NCI-H2227 treated with DMSO at 0.1 percent for 48 hours (cell line): ENCODE results near the gene MEGF8.

Experiments
- DNase-seq: peaks from one replicate; lab custom pipeline; 2025; lab: John Stamatoyannopoulos, UW

The MEGF8 gene

DNA sequence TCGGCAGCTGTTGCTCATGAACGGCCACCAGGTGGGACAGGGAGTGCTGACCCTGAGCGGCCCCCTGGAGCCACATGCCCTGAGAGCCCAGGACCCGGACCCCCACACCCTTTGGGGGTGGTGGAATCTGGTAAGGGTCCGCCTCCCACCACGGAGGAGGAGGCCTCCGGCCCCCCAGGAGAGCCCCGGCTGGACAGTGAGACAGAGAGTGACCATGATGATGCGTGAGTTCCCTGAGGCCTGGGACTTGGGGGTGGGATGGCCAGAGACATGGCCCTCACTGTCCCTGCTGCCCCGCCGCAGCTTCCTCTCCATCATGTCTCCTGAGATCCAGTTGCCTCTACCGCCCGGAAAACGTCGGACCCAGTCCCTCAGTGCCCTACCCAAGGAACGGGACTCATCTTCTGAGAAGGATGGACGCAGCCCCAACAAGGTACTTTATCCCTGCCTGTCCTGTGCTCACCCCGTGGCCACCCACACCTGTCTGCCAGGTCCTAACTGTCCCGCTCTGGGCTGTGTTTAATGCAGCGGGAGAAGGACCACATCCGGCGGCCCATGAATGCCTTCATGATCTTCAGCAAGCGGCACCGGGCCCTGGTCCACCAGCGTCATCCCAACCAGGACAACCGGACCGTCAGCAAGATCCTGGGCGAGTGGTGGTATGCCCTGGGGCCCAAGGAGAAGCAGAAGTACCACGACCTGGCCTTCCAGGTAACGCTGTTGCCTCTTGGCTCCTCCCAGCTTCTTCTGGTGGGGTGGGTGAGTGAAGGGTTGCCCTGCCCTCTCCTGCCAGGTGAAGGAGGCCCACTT, 38.2 kb upstream of the MEGF8 start:
- DNase-seq: no peak

DNA sequence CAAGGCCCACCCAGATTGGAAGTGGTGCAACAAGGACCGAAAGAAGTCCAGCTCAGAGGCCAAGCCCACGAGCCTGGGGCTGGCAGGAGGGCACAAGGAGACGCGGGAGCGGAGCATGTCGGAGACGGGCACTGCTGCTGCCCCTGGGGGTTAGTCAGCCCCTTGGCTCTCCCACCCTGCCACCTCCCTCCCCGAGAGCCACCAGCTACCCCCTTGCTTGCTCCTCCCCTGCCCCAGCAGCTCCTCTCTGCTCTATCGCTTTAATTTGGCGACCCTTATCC, 37.7 kb upstream of the MEGF8 start:
- DNase-seq: no peak

- no peak for DNase-seq
These were observed 37.0 kb upstream of the MEGF8 start for GRCh38 chr19:42288387-42288786.

- DNase-seq: no peak
These were observed 36.4 kb upstream of the MEGF8 start for GRCh38 chr19:42288881-42289555.

GRCh38 chr19:42289556-42290041, 35.8 kb upstream of the MEGF8 start:
- no peak for DNase-seq

GRCh38 chr19:42290136-42290522, 35.3 kb upstream of the MEGF8 start:
- no peak for DNase-seq

DNA sequence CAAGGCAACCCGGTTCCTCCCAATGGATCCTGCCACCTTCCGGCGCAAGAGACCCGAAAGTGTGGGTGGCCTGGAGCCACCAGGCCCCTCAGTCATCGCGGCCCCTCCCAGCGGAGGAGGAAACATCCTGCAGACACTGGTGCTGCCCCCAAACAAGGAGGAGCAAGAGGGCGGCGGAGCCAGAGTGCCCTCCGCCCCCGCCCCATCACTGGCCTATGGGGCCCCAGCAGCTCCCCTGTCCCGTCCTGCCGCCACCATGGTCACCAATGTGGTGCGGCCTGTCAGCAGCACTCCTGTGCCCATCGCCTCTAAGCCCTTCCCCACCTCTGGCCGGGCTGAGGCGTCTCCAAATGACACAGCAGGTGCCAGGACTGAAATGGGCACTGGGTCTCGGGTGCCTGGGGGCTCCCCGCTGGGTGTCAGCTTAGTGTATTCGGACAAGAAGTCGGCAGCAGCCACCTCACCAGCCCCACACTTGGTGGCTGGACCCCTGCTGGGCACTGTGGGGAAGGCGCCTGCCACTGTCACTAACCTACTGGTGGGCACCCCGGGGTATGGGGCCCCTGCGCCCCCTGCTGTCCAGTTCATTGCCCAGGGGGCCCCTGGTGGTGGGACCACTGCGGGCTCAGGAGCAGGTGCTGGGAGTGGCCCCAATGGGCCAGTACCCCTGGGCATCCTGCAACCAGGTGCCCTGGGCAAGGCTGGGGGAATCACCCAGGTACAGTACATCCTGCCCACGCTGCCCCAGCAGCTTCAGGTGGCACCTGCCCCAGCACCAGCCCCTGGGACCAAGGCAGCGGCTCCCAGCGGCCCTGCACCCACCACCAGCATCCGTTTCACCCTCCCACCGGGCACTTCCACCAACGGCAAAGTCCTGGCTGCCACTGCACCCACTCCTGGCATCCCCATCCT, 34.7 kb upstream of the MEGF8 start:
- DNase-seq: no peak

- peak; percentile 49 for DNase-seq
These were observed 34.0 kb upstream of the MEGF8 start for GRCh38 chr19:42291435-42291810.

GRCh38 chr19:42292042-42292960, 33.1 kb upstream of the MEGF8 start:
- no peak for DNase-seq

- no peak for DNase-seq
These were observed 32.5 kb upstream of the MEGF8 start for GRCh38 chr19:42292963-42293362.

GRCh38 chr19:42293540-42293939, 31.9 kb upstream of the MEGF8 start:
- no peak for DNase-seq

GRCh38 chr19:42293948-42294347, 31.5 kb upstream of the MEGF8 start:
- no peak for DNase-seq

DNA sequence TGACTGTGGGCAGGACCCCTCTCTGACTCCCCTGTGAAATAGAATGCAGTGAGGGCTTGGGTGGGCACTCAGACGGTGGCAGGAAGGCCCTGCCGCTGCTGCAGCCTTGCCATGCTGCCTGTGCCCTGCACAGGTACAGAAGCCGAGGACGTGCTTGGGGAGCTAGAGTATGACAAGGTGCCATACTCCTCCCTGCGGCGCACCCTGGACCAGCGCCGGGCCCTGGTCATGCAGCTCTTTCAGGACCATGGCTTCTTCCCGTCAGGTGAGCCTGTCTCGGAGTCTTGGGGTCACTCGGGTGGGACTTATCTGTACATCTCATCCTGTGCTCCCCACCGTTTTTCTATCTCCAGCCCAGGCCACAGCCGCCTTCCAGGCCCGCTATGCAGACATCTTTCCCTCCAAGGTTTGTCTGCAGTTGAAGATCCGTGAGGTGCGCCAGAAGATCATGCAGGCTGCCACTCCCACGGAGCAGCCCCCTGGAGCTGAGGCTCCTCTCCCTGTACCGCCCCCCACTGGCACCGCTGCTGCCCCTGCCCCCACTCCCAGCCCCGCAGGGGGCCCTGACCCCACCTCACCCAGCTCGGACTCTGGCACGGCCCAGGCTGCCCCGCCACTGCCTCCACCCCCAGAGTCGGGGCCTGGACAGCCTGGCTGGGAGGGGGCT, 30.8 kb upstream of the MEGF8 start:
- no peak for DNase-seq

GRCh38 chr19:42295342-42295741, 30.1 kb upstream of the MEGF8 start:
- no peak for DNase-seq

- peak; percentile 90 for DNase-seq
These were observed 29.5 kb upstream of the MEGF8 start for GRCh38 chr19:42295831-42296525.

DNA sequence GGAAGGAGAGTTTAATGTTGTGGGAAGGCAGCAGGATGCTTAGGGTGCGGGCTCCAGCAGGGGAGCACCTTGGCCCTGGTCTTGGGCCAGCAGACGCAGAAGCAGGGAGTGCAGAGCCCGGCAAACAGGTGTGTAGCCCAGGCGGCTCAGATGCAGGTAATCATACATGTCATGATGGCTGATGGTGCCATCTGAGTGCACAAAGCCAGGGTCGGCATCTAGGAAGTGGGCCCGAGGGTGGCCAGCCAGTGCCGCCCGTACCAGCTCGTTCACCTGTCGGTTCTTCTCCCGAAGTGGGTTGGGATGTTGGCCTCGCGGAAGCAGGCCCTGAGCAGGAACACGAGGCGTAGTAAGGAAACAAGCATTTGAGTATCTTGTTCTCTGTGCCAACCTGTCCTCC, 28.4 kb upstream of the MEGF8 start:
- no peak for DNase-seq

DNA sequence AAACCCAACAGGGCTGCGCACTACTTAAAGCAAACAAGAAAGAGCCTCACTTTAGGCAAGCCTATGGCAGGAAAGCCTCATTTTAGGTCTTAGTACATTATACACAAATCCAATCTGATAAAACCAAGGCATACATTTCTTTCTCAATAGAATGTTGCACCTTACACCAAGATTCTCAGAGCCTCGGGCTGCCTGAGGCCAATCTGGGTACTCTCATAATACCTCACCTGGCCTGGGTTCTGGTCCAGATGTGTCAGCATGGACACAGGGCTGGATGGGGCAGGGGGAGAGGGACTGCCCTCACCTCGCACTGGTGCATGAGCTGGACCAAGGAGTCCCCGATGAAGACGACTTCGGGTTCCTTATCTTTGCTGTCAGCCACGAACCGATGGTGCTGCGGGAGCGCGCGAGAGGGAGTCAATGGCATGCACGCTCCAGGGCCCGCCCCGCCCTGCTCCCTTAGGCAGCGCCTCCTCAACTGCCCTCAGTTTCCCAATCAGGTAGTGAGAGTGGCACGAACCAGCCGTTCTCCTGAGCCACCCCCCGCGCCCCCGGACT, 23.7 kb upstream of the MEGF8 start, which contains the start of gene PRR19:
Gene PRR19, plus strand, starts transcription at position 487 of the 558 bp plus-strand sequence. CDS start 7,453 bp downstream, outside the sequence.
- DNase-seq: peak; percentile 71

DNA sequence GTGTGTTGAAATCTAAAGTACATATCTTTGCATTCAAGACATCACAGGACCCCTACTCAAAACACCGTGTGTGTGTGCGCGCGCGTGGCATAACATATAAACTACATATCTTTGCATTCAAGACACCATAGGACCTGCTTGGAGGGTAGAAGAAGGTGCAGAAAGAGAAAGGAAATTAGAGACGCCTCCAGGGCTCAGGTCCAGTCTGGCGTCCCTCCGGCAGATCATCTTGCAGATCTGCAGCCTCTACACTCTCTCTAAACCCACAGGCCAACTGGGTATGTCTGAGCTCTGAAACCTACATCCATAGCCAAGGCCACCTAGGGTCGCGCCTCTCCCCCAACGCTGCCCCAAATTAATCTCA, 22.4 kb upstream of the MEGF8 start:
- DNase-seq: no peak

DNA sequence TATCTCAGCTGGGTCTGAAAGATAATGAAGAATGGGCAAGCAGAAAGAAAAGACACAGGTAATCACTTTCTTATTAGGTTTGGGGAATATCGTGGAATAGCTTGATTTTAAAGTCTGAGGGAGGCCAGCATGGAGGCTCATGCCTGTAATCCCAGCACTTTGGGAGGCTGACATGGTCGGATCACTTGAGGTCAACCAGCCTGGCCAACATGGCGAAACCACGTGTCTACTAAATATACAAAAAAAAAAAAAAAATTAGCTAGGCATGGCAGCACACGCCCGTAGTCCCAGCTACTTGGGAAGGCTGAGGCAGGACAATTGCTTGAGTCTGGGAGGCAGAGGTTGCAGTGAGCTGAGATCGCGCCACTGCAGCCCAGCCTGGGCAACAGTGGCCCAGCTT, 21.6 kb upstream of the MEGF8 start:
- DNase-seq: no peak

DNA sequence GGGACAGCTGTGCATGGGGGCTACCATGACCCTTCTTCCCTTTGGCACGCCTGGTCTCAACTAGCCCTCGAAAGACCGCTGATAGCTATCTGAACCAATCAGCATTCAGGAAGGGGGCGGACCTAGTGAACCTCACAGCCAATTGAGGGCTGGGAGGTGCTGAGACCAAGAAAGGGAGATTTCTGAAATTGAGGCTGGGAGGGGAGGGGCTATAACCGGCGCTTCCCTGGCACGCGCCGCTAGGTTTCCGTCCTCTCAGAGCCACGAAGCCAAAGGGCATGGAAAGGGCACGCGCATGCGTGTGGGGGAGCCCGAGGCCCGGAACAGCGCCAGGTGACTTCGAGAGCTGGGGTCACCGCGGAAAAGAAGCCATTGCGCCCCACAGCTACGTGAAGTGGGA, 18.8 kb upstream of the MEGF8 start:
- DNase-seq: no peak
